Activated T-cell treated with anti-CD3 and anti-CD28 coated beads for 1 hour (primary cell): ENCODE measurements around the gene ITPR1.

ENCODE experiments used
- DNase-seq: peaks from one replicate; pipeline ENCODE4 v3.0.0-alpha.2; 2020; ENCODE audit warnings: low read depth

ITPR1 gene

GRCh38 chr3:4644951-4645350 lies 151.8 kb downstream of the ITPR1 start:
- DNase-seq, result no peak

GRCh38 chr3:4645468-4645867 lies 152.3 kb downstream of the ITPR1 start:
- DNase-seq, result no peak

GRCh38 chr3:4647411-4647810 lies 154.3 kb downstream of the ITPR1 start:
- no peak for DNase-seq

GRCh38 chr3:4655145-4656045 lies 162.2 kb downstream of the ITPR1 start:
- DNase-seq, result no peak

- no peak for DNase-seq
Measured at GRCh38 chr3:4656059-4656458, 162.9 kb downstream of the ITPR1 start.

- no peak for DNase-seq
Measured at GRCh38 chr3:4656626-4657328, 163.6 kb downstream of the ITPR1 start.

- no peak for DNase-seq
Measured at GRCh38 chr3:4660936-4661335, 167.8 kb downstream of the ITPR1 start.

- no peak for DNase-seq
Measured at GRCh38 chr3:4664412-4664811, 171.3 kb downstream of the ITPR1 start.

- no peak for DNase-seq
Measured at GRCh38 chr3:4665197-4665596, 172.0 kb downstream of the ITPR1 start.

GRCh38 chr3:4666071-4666470 lies 172.9 kb downstream of the ITPR1 start:
- DNase-seq, result no peak

GRCh38 chr3:4670352-4670751 lies 177.2 kb downstream of the ITPR1 start:
- no peak for DNase-seq

GRCh38 chr3:4672725-4673275 lies 179.7 kb downstream of the ITPR1 start:
- no peak for DNase-seq

- no peak for DNase-seq
Measured at GRCh38 chr3:4674216-4674615, 181.1 kb downstream of the ITPR1 start.

GRCh38 chr3:4675704-4676103 lies 182.6 kb downstream of the ITPR1 start:
- no peak for DNase-seq

GRCh38 chr3:4678320-4678719 lies 185.2 kb downstream of the ITPR1 start:
- no peak for DNase-seq

- no peak for DNase-seq
Measured at GRCh38 chr3:4680227-4680691, 187.1 kb downstream of the ITPR1 start.

- no peak for DNase-seq
Measured at GRCh38 chr3:4680871-4681300, 187.7 kb downstream of the ITPR1 start.

- no peak for DNase-seq
Measured at GRCh38 chr3:4681301-4681700, 188.2 kb downstream of the ITPR1 start.

- no peak for DNase-seq
Measured at GRCh38 chr3:4684117-4684516, 191.0 kb downstream of the ITPR1 start.

GRCh38 chr3:4684976-4685375 lies 191.8 kb downstream of the ITPR1 start:
- DNase-seq, result no peak

GRCh38 chr3:4685673-4686345 lies 192.7 kb downstream of the ITPR1 start:
- no peak for DNase-seq

- DNase-seq, result no peak
Measured at GRCh38 chr3:4686619-4687018, 193.5 kb downstream of the ITPR1 start.
